Measurements from ENCODE around the gene LITAFD. TPM values are rescaled to one million over a fixed set of nuclear protein-coding genes. Genes with fewer than 3 reads are reported as not detected.

Gene LITAFD
- total and polyA plus RNA-seq, 2 experiments from 2014 or later, result not detected

DNA sequence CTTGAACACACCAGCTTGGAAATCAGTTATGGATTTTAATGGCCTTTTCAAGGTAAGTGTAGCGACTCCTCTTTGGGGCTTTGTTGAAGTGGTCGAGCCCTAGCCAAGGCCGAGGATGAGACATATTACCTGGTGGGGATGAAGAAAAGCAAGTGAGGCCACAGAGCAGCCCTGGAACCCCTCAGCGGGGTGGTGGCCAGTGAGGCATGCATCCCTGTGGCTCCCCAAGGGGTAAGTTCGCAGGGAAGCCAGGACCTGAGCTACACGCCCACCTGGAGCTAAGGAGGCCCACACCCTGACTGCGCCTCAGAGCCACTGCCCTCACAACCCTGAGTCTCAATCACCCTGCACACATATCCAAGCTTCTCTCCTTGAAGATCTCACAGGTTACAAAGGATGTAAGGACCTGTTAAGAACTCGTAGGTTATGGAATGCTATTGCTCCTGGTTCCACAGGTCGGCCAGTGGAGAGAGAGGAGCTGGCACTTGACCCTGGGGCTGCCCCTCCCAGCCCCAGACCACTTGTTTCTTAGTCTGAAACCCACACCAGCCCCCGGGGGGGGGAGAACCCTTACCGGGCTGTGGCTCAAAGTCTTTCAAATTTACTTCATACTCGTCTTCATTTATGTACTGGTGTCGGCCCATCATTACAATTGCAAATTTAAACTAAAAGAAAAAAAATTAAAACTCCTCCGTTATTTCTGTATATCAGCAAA is 12.0 kb downstream of the LITAFD start (continued):
- TF ChIP-seq, protein P1, sequence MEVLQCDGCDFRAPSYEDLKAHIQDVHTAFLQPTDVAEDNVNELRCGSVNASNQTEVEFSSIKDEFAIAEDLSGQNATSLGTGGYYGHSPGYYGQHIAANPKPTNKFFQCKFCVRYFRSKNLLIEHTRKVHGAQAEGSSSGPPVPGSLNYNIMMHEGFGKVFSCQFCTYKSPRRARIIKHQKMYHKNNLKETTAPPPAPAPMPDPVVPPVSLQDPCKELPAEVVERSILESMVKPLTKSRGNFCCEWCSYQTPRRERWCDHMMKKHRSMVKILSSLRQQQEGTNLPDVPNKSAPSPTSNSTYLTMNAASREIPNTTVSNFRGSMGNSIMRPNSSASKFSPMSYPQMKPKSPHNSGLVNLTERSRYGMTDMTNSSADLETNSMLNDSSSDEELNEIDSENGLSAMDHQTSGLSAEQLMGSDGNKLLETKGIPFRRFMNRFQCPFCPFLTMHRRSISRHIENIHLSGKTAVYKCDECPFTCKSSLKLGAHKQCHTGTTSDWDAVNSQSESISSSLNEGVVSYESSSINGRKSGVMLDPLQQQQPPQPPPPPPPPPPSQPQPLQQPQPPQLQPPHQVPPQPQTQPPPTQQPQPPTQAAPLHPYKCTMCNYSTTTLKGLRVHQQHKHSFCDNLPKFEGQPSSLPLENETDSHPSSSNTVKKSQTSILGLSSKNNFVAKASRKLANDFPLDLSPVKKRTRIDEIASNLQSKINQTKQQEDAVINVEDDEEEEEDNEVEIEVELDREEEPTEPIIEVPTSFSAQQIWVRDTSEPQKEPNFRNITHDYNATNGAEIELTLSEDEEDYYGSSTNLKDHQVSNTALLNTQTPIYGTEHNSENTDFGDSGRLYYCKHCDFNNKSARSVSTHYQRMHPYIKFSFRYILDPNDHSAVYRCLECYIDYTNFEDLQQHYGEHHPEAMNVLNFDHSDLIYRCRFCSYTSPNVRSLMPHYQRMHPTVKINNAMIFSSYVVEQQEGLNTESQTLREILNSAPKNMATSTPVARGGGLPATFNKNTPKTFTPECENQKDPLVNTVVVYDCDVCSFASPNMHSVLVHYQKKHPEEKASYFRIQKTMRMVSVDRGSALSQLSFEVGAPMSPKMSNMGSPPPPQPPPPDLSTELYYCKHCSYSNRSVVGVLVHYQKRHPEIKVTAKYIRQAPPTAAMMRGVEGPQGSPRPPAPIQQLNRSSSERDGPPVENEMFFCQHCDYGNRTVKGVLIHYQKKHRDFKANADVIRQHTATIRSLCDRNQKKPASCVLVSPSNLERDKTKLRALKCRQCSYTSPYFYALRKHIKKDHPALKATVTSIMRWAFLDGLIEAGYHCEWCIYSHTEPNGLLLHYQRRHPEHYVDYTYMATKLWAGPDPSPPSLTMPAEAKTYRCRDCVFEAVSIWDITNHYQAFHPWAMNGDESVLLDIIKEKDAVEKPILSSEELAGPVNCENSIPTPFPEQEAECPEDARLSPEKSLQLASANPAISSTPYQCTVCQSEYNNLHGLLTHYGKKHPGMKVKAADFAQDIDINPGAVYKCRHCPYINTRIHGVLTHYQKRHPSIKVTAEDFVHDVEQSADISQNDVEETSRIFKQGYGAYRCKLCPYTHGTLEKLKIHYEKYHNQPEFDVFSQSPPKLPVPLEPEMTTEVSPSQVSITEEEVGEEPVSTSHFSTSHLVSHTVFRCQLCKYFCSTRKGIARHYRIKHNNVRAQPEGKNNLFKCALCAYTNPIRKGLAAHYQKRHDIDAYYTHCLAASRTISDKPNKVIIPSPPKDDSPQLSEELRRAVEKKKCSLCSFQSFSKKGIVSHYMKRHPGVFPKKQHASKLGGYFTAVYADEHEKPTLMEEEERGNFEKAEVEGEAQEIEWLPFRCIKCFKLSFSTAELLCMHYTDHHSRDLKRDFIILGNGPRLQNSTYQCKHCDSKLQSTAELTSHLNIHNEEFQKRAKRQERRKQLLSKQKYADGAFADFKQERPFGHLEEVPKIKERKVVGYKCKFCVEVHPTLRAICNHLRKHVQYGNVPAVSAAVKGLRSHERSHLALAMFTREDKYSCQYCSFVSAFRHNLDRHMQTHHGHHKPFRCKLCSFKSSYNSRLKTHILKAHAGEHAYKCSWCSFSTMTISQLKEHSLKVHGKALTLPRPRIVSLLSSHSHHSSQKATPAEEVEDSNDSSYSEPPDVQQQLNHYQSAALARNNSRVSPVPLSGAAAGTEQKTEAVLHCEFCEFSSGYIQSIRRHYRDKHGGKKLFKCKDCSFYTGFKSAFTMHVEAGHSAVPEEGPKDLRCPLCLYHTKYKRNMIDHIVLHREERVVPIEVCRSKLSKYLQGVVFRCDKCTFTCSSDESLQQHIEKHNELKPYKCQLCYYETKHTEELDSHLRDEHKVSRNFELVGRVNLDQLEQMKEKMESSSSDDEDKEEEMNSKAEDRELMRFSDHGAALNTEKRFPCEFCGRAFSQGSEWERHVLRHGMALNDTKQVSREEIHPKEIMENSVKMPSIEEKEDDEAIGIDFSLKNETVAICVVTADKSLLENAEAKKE (CRISPR knock-in tag; IDR thresholded peaks at IDR 0.05), result no peak
- no peak for TF ChIP-seq EZH2 (IDR thresholded peaks at IDR 0.05; ENCODE audit: low read depth, unreplicated experiment)
- TF ChIP-seq, protein P2, sequence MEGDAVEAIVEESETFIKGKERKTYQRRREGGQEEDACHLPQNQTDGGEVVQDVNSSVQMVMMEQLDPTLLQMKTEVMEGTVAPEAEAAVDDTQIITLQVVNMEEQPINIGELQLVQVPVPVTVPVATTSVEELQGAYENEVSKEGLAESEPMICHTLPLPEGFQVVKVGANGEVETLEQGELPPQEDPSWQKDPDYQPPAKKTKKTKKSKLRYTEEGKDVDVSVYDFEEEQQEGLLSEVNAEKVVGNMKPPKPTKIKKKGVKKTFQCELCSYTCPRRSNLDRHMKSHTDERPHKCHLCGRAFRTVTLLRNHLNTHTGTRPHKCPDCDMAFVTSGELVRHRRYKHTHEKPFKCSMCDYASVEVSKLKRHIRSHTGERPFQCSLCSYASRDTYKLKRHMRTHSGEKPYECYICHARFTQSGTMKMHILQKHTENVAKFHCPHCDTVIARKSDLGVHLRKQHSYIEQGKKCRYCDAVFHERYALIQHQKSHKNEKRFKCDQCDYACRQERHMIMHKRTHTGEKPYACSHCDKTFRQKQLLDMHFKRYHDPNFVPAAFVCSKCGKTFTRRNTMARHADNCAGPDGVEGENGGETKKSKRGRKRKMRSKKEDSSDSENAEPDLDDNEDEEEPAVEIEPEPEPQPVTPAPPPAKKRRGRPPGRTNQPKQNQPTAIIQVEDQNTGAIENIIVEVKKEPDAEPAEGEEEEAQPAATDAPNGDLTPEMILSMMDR (conservative IDR thresholded peaks at IDR 0.05; ENCODE audit: low read depth in 2 of 2), result no peak
- no peak for TF ChIP-seq ZNF331 (CRISPR knock-in tag; IDR thresholded peaks at IDR 0.05; ENCODE audit: low read depth)
- no peak for TF ChIP-seq CREB1 (CRISPR knock-in tag; IDR thresholded peaks at IDR 0.05; ENCODE audit: low read depth)
- TF ChIP-seq, protein P3, sequence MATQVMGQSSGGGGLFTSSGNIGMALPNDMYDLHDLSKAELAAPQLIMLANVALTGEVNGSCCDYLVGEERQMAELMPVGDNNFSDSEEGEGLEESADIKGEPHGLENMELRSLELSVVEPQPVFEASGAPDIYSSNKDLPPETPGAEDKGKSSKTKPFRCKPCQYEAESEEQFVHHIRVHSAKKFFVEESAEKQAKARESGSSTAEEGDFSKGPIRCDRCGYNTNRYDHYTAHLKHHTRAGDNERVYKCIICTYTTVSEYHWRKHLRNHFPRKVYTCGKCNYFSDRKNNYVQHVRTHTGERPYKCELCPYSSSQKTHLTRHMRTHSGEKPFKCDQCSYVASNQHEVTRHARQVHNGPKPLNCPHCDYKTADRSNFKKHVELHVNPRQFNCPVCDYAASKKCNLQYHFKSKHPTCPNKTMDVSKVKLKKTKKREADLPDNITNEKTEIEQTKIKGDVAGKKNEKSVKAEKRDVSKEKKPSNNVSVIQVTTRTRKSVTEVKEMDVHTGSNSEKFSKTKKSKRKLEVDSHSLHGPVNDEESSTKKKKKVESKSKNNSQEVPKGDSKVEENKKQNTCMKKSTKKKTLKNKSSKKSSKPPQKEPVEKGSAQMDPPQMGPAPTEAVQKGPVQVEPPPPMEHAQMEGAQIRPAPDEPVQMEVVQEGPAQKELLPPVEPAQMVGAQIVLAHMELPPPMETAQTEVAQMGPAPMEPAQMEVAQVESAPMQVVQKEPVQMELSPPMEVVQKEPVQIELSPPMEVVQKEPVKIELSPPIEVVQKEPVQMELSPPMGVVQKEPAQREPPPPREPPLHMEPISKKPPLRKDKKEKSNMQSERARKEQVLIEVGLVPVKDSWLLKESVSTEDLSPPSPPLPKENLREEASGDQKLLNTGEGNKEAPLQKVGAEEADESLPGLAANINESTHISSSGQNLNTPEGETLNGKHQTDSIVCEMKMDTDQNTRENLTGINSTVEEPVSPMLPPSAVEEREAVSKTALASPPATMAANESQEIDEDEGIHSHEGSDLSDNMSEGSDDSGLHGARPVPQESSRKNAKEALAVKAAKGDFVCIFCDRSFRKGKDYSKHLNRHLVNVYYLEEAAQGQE (IDR thresholded peaks at IDR 0.05; ENCODE audit: unreplicated experiment), result no peak

Data from GM23338 (cell line).